SK-N-SH (cell line): ENCODE results near the gene OST4. TPM values are rescaled to one million over a fixed set of nuclear protein-coding genes. Genes with fewer than 3 reads are reported as not detected.

Experiments
- CTCF ChIA-PET: fragments of 300-600, 350-600 bp; formaldehyde crosslinking; extraction: SDS; loops from one replicate; lab custom pipeline; 2021; lab: Yijun Ruan, JAX
- POLR2A ChIA-PET: fragments of 350-600 bp; sonication (Branson Sonifier 250); formaldehyde crosslinking; extraction: SDS; loops from one replicate; lab custom pipeline; 2020; ENCODE audit warnings: antibody characterized with exemption, inconsistent platforms; lab: Yijun Ruan, JAX
- DNase-seq: peaks from one replicate; pipeline ENCODE4 v3.0.0; 2012
- H2AFZ ChIP-seq: fragments of 200-600 bp; sonication (generic); 2 replicates; pipeline ENCODE4 v1.8.1; 2016; ENCODE audit warnings: antibody characterized with exemption, mild to moderate bottlenecking, low read depth
- H3F3A ChIP-seq: fragments of 200-600 bp; sonication (generic); replicated peaks from 2 replicates; pipeline ENCODE3; 2016; ENCODE audit warnings: antibody characterized with exemption, mild to moderate bottlenecking; ENCODE audit not compliant: insufficient read depth
- H3K27ac ChIP-seq, 2 experiments: fragments of 200-500 bp in 1 of 2; fragments of 200-600 bp in 1 of 2; sonication (Bioruptor generic) in 1 of 2; sonication (generic), shearing (Covaris generic) in 1 of 2; 2 replicates each; pipeline versions ENCODE4 v1.5.1 to v1.6.1; 2014 to 2016; ENCODE audit warnings: low read depth in 2 of 2, inconsistent platforms in 1 of 2, low read length in 1 of 2, mild to moderate bottlenecking in 1 of 2, mixed read lengths in 1 of 2
- H3K27me3 ChIP-seq: fragments of 200-600 bp; sonication (generic), shearing (Covaris generic); 2 replicates; pipeline ENCODE4 v1.6.1; 2016; ENCODE audit warnings: mixed run types; ENCODE audit not compliant: insufficient read depth
- H3K36me3 ChIP-seq, 2 experiments: fragments of 200-500 bp in 1 of 2; fragments of 200-600 bp in 1 of 2; sonication (Bioruptor generic) in 1 of 2; sonication (generic) in 1 of 2; replicated peaks in 1 of 2; 2 replicates each; pipeline versions ENCODE3 to v1.5.1; 2014 to 2016; ENCODE audit warnings: low read length in 1 of 2, mild to moderate bottlenecking in 1 of 2; ENCODE audit not compliant: insufficient read depth in 2 of 2, control insufficient read depth in 1 of 2
- H3K4me1 ChIP-seq, 2 experiments: fragments of 200-500 bp in 1 of 2; fragments of 200-600 bp in 1 of 2; sonication (Bioruptor generic) in 1 of 2; sonication (generic), shearing (Covaris generic) in 1 of 2; 2 replicates each; pipeline versions ENCODE4 v1.5.1 to v1.6.1; 2014 to 2016; ENCODE audit warnings: low read depth in 1 of 2, low read length in 1 of 2, mixed run types in 1 of 2; ENCODE audit not compliant: insufficient read depth in 2 of 2, control insufficient read depth in 1 of 2
- H3K4me2 ChIP-seq: fragments of 200-600 bp; sonication (generic), shearing (Covaris generic); 2 replicates; pipeline ENCODE4 v1.6.1; 2017; ENCODE audit warnings: mixed run types
- H3K4me3 ChIP-seq, 2 experiments: fragments of 200-500 bp in 1 of 2; fragments of 200-600 bp in 1 of 2; sonication (Bioruptor generic) in 1 of 2; sonication (generic), shearing (Covaris generic) in 1 of 2; 2 replicates each; pipeline versions ENCODE4 v1.5.1 to v1.8.1; 2014 to 2016; ENCODE audit warnings: low read depth in 2 of 2, inconsistent platforms in 1 of 2, low read length in 1 of 2, mild to moderate bottlenecking in 1 of 2, mixed read lengths in 1 of 2, moderate library complexity in 1 of 2
- H3K79me2 ChIP-seq: fragments of 200-600 bp; sonication (generic); 2 replicates; pipeline ENCODE4 v1.8.1; 2017; ENCODE audit warnings: mild to moderate bottlenecking; ENCODE audit not compliant: insufficient read depth
- H3K9ac ChIP-seq: fragments of 200-600 bp; sonication (generic); 2 replicates; pipeline ENCODE4 v1.6.1; 2017; ENCODE audit warnings: mixed run types
- H3K9me2 ChIP-seq: fragments of 200-600 bp; sonication (generic); 2 replicates; pipeline ENCODE4 v1.6.1; 2017; ENCODE audit warnings: mixed run types
- H3K9me3 ChIP-seq: fragments of 200-600 bp; sonication (generic); 2 replicates; pipeline ENCODE4 v1.6.1; 2017; ENCODE audit warnings: mixed run types, mild to moderate bottlenecking, moderate library complexity
- H4K20me1 ChIP-seq: fragments of 200-600 bp; sonication (generic); 2 replicates; pipeline ENCODE4 v1.6.1; 2017; ENCODE audit warnings: mild to moderate bottlenecking, mixed run types; ENCODE audit not compliant: insufficient read depth
- CTCF ChIP-seq: fragments of 200-600 bp; sonication (generic); IDR thresholded peaks from 2 replicates; pipeline ENCODE4 v1.6.1; 2017; ENCODE audit warnings: antibody characterized with exemption, mild to moderate bottlenecking, moderate library complexity
- EP300 ChIP-seq, 2 experiments: IDR thresholded peaks; 2 replicates each; pipeline versions ENCODE4 v1.4.0 to v1.6.1; 2012; ENCODE audit warnings: borderline replicate concordance in 1 of 2, low read depth in 1 of 2, low read length in 1 of 2
- GABPA ChIP-seq: IDR thresholded peaks from 2 replicates; pipeline ENCODE4 v1.4.0; 2012; ENCODE audit warnings: low read depth, mild to moderate bottlenecking
- MAX ChIP-seq: IDR thresholded peaks from 2 replicates; pipeline ENCODE4 v1.4.0; 2012; ENCODE audit warnings: low read depth
- PBX3 ChIP-seq: IDR thresholded peaks from 2 replicates; pipeline ENCODE4; 2012
- POLR2AphosphoS5 ChIP-seq: IDR thresholded peaks from 2 replicates; pipeline ENCODE4 v1.6.1; 2012; ENCODE audit warnings: low read depth, low read length
- RAD21 ChIP-seq: IDR thresholded peaks from 2 replicates; pipeline ENCODE4 v1.6.1; 2012; ENCODE audit warnings: mild to moderate bottlenecking, low read length
- RCOR1 ChIP-seq: fragments of 150-350 bp; IDR thresholded peaks from 2 replicates; pipeline ENCODE4 v1.6.1; 2017; ENCODE audit warnings: antibody characterized with exemption, low read length
- SMC3 ChIP-seq: IDR thresholded peaks from 2 replicates; pipeline ENCODE4 v1.6.1; 2012; ENCODE audit warnings: low read depth, low read length, improper control_type of control experiment
- TEAD4 ChIP-seq: IDR thresholded peaks from 2 replicates; pipeline ENCODE4 v1.4.0; 2012; ENCODE audit warnings: mild to moderate bottlenecking, borderline replicate concordance; ENCODE audit not compliant: insufficient read depth
- WGBS: methylation state at CpG from one replicate; pipeline ENCODE4 v1.1.6; 2017; ENCODE audit warnings: low lambda C conversion rate; 5-methylcytosine and 5-hydroxymethylcytosine counted together
- polyA plus RNA-seq, 3 experiments: library from polyadenylated mRNA; depleted of rRNA; stranded (reverse); fragments of >200 nt; gene quantifications; 2 replicates each; pipeline ENCODE4 v1.2.3, GENCODE V29; 2012
- TF ChIP-seq, protein P1 (sequence below): IDR thresholded peaks from 2 replicates; pipeline ENCODE4 v1.4.0; 2012; ENCODE audit warnings: low read depth, borderline replicate concordance

Gene OST4
- polyA plus RNA-seq, 1 of the 3 experiments (the other 2 are of a cell fraction): 1,851 TPM

GRCh38 chr2:27085673-27086089 is 14.2 kb upstream of the OST4 start:
- WGBS: 15% methylated on average over 25 of the region's 38 CpGs
- POLR2A ChIA-PET: interaction anchor here (0.6 to 6.7 kb wide), 7 partner anchors 11 to 196 kb away, joined by 3 to 63 read pairs (median 3); partner anchors contain the start of genes AGBL5, OST4 and TRIM54
- H3K9ac ChIP-seq: peak overlapping the region; percentile 61; the same call in 1 of the 2 replicates
- H4K20me1 ChIP-seq: peaks cover 16% of the 10 kb centered on the region; the same call in 1 of the 2 replicates
- H3K27me3 ChIP-seq: no peaks in the 10 kb centered on the region
- H3K4me3 ChIP-seq: peak overlapping the region; percentile 50 to 65
- H3K9me2 ChIP-seq: no peaks in the 10 kb centered on the region
- peaks cover 9% of the 10 kb centered on the region for H3K79me2 ChIP-seq
- peak overlapping the region; percentile 37 to 89; a peak in 3 of 4 replicates for H3K27ac ChIP-seq
- H3K4me2 ChIP-seq: peak overlapping the region; percentile 89
- CTCF ChIA-PET: interaction anchor here (0.9 to 14.6 kb wide), 30 partner anchors 9 to 475 kb away, joined by 3 to 227 read pairs (median 6); partner anchors contain the start of genes AGBL5, OST4 and TMEM214
- H2AFZ ChIP-seq: peak overlapping the region; percentile 74; the same call in 1 of the 2 replicates
- TF ChIP-seq, protein P1, sequence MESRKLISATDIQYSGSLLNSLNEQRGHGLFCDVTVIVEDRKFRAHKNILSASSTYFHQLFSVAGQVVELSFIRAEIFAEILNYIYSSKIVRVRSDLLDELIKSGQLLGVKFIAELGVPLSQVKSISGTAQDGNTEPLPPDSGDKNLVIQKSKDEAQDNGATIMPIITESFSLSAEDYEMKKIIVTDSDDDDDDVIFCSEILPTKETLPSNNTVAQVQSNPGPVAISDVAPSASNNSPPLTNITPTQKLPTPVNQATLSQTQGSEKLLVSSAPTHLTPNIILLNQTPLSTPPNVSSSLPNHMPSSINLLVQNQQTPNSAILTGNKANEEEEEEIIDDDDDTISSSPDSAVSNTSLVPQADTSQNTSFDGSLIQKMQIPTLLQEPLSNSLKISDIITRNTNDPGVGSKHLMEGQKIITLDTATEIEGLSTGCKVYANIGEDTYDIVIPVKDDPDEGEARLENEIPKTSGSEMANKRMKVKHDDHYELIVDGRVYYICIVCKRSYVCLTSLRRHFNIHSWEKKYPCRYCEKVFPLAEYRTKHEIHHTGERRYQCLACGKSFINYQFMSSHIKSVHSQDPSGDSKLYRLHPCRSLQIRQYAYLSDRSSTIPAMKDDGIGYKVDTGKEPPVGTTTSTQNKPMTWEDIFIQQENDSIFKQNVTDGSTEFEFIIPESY: no peak
- TF ChIP-seq MAX (no peak), EP300 (IDR thresholded peaks at IDR 0.05; ENCODE audit: borderline replicate concordance in 1 of 2, low read depth in 1 of 2, low read length in 1 of 2) (no peak; a peak in 1 of 4 replicates), RCOR1 (no peak), SMC3 (peak; percentile 50; the same call in 1 of the 2 replicates), PBX3 (0 out of 2 replicates have a peak, but pooled peaks have one; percentile 13), GABPA (no peak), CTCF (peak; percentile 50), POLR2AphosphoS5 (peak; percentile 37; the same call in 1 of the 2 replicates), RAD21 (peak; percentile 72), TEAD4 (no peak)
- H3K4me1 ChIP-seq: peaks cover 13 to 50% of the 10 kb centered on the region in 2 experiments
- H3F3A ChIP-seq: peaks cover 7% of the 10 kb centered on the region
- peaks cover 9 to 38% of the 10 kb centered on the region in 2 experiments for H3K36me3 ChIP-seq
- no peaks in the 10 kb centered on the region for H3K9me3 ChIP-seq
- peak; percentile 83 for DNase-seq
